Endothelial cell of umbilical vein (primary cell): ENCODE measurements around the gene PPM1D. TPM values are rescaled to one million over a fixed set of nuclear protein-coding genes. Genes with fewer than 3 reads are reported as not detected.

Experiments used
- BruUV-seq: library from RNA; stranded (reverse); fragments of 400-500 nt; replicated peaks from 2 replicates; lab custom pipeline; 2021; lab: Mats Ljungman, UMichigan
- CTCF ChIA-PET: fragments of 300-600, 350-600 bp; sonication (Branson Sonifier 250); formaldehyde crosslinking; loops from one replicate; lab custom pipeline; 2021; ENCODE audit warnings: antibody characterized with exemption, inconsistent platforms; lab: Charles Lee
- POLR2A ChIA-PET: fragments of 300-600, 350-600 bp; sonication (Branson Sonifier 250); formaldehyde crosslinking; loops from one replicate; lab custom pipeline; 2021; ENCODE audit warnings: antibody characterized with exemption, inconsistent platforms; lab: Charles Lee
- DNase-seq: peaks from one replicate; pipeline ENCODE4 v3.0.0-alpha.2; 2011; ENCODE audit warnings: low read depth, low spot score
- FAIRE-seq: peaks from 2 replicates; lab custom pipeline; 2011; peaks lifted over from hg19 to GRCh38; lab: Jason Lieb, UNC
- H2AFZ ChIP-seq: 2 replicates; pipeline ENCODE4 v1.6.0; 2012; ENCODE audit warnings: low read depth, low read length, control low read depth, inconsistent platforms
- H3K27ac ChIP-seq: 2 replicates; pipeline ENCODE4 v1.5.1; 2011; ENCODE audit warnings: low read depth, mild to moderate bottlenecking, control low read depth, low read length, moderate library complexity; ENCODE audit not compliant: insufficient read depth
- H3K27me3 ChIP-seq, 2 experiments: 2 replicates each; pipeline versions ENCODE4 v1.6.0 to v1.6.1; 2011; ENCODE audit warnings: low read length in 2 of 2, mixed read lengths in 1 of 2; ENCODE audit not compliant: control insufficient read depth in 2 of 2, insufficient read depth in 2 of 2
- H3K36me3 ChIP-seq, 2 experiments: 2 replicates in 1 of 2; 3 replicates in 1 of 2; pipeline ENCODE4 v1.5.1; 2011; ENCODE audit warnings: low read length in 2 of 2, mild to moderate bottlenecking in 1 of 2, moderate library complexity in 1 of 2; ENCODE audit not compliant: control insufficient read depth in 2 of 2, insufficient read depth in 2 of 2; ENCODE audit errors: extremely low read depth in 1 of 2
- H3K4me1 ChIP-seq: 3 replicates; pipeline ENCODE4 v1.5.1; 2011; ENCODE audit warnings: mild to moderate bottlenecking, low read length; ENCODE audit not compliant: control insufficient read depth, insufficient read depth; ENCODE audit errors: extremely low read depth
- H3K4me2 ChIP-seq: 2 replicates; pipeline ENCODE4 v1.6.1; 2011; ENCODE audit warnings: low read length, control low read depth, mixed read lengths; ENCODE audit not compliant: insufficient read depth
- H3K4me3 ChIP-seq, 3 experiments: fragments of 200-600 bp in 1 of 3; sonication (generic), shearing (Covaris generic) in 1 of 3; replicated peaks in 1 of 3; 2 replicates each; pipeline ENCODE4 v1.5.1; 2011 to 2016; ENCODE audit warnings: control low read depth in 3 of 3, low read length in 3 of 3, mild to moderate bottlenecking in 2 of 3, inconsistent platforms in 1 of 3, low read depth in 1 of 3, moderate library complexity in 1 of 3; ENCODE audit not compliant: insufficient read depth in 1 of 3
- H3K79me2 ChIP-seq: 2 replicates; pipeline ENCODE4 v1.6.0; 2012; ENCODE audit warnings: low read length, inconsistent platforms; ENCODE audit not compliant: control insufficient read depth, insufficient read depth
- H3K9ac ChIP-seq: replicated peaks from 2 replicates; pipeline ENCODE3; 2011; ENCODE audit warnings: low read length, control low read depth; ENCODE audit not compliant: insufficient read depth; ENCODE audit errors: extremely low read depth
- H3K9me1 ChIP-seq: replicated peaks from 3 replicates; pipeline ENCODE4 v1.6.0; 2011; ENCODE audit warnings: mild to moderate bottlenecking, low read length; ENCODE audit not compliant: control insufficient read depth, insufficient read depth; ENCODE audit errors: extremely low read depth
- H3K9me3 ChIP-seq: replicated peaks from 2 replicates; pipeline ENCODE4 v1.5.1; 2012; ENCODE audit warnings: low read length, inconsistent platforms; ENCODE audit not compliant: control insufficient read depth, insufficient read depth
- H4K20me1 ChIP-seq: replicated peaks from 2 replicates; pipeline ENCODE3; 2011; ENCODE audit warnings: mild to moderate bottlenecking, low read length; ENCODE audit not compliant: control insufficient read depth, insufficient read depth; ENCODE audit errors: extremely low read depth
- CTCF ChIP-seq, 2 donors: IDR thresholded peaks; 1 replicate in 1 of 2; 2 replicates in 1 of 2; pipeline ENCODE4 v1.5.1; 2011; ENCODE audit warnings: low read length in 2 of 2, mild to moderate bottlenecking in 2 of 2, moderate library complexity in 2 of 2, control low read depth in 1 of 2, inconsistent platforms in 1 of 2, low read depth in 1 of 2; ENCODE audit not compliant: insufficient read depth in 1 of 2; ENCODE audit errors: extremely low read depth in 1 of 2
- EZH2 ChIP-seq: IDR thresholded peaks from 2 replicates; pipeline ENCODE4 v1.6.1; 2012; ENCODE audit warnings: borderline replicate concordance, low read depth, mild to moderate bottlenecking, moderate library complexity, low read length, inconsistent platforms; ENCODE audit not compliant: severe bottlenecking
- FOS ChIP-seq: IDR thresholded peaks from 2 replicates; pipeline ENCODE4 v1.6.1; 2011; ENCODE audit warnings: mild to moderate bottlenecking, low read length, moderate library complexity, borderline replicate concordance; ENCODE audit not compliant: insufficient read depth
- GATA2 ChIP-seq: IDR thresholded peaks from 2 replicates; pipeline ENCODE4 v1.7.0; 2011; ENCODE audit warnings: low read depth, mild to moderate bottlenecking, moderate library complexity, mixed read lengths, low read length; ENCODE audit not compliant: insufficient read length, insufficient read depth
- JUN ChIP-seq: IDR thresholded peaks from 2 replicates; pipeline ENCODE4 v1.6.1; 2011; ENCODE audit warnings: borderline replicate concordance, low read depth; ENCODE audit not compliant: insufficient read length, insufficient read depth
- MAX ChIP-seq: IDR thresholded peaks from 2 replicates; pipeline ENCODE4 v1.6.1; 2011; ENCODE audit not compliant: insufficient read depth, insufficient read length
- MYC ChIP-seq: IDR thresholded peaks from one replicate; pipeline ENCODE4 v1.6.1; 2011; ENCODE audit warnings: mild to moderate bottlenecking, low read depth, low read length
- POLR2A ChIP-seq: IDR thresholded peaks from 2 replicates; pipeline ENCODE4 v1.6.1; 2012; ENCODE audit warnings: low read depth, mild to moderate bottlenecking, control low read depth, low read length
- POLR2AphosphoS5 ChIP-seq: IDR thresholded peaks from 2 replicates; pipeline ENCODE4 v1.6.1; 2012; ENCODE audit warnings: low read depth, mild to moderate bottlenecking, control low read depth, low read length, moderate library complexity; ENCODE audit not compliant: insufficient read depth
- dilution Hi-C: fragments of 300-500 bp; cut with MboI; formaldehyde crosslinking; loops from one replicate; pipeline ENCODE4 v1.15.0; 2019; ENCODE audit warnings: low sequenced_read_pairs; ENCODE audit not compliant: extremely low pct_ligation_motif_present
- intact Hi-C: fragments of 100-400 bp; cut with micrococcal nuclease; formaldehyde crosslinking; loops from one replicate; pipeline ENCODE4 v1.10.0; 2022
- polyA plus RNA-seq, 4 experiments: library from polyadenylated mRNA; depleted of rRNA in 3 of 4; stranded (reverse) in 3 of 4; unstranded in 1 of 4; fragments of >200 nt; gene quantifications; 2 replicates each; pipeline versions ENCODE4 v1.2.1 to v1.2.3, GENCODE V29; 2011 to 2012; ENCODE audit warnings: missing spikeins in 1 of 4
- total RNA-seq: library from RNA; stranded (reverse); gene quantifications from 2 replicates; pipeline ENCODE4 v1.2.3, GENCODE V29; 2021

Gene PPM1D
- total and polyA plus RNA-seq, 2 donors (not counting 3 experiments of a cell fraction or from before 2014, with no cell fraction given) = 7.9 to 19.0 TPM

GRCh38 chr17:60615840-60616239 lies 15.8 kb downstream of the PPM1D start:
- ChIA-PET CTCF (interaction anchor here (1.0 to 2.1 kb wide), 2 partner anchors 13 to 42 kb away, joined by 4 to 5 read pairs; no protein-coding TSS in a partner anchor), POLR2A (no interaction called here)
- no peaks in the 10 kb centered on the region for H3K27me3 ChIP-seq
- no TSS peak for BruUV-seq
- H3K4me3 ChIP-seq = no peak overlapping the region
- H3K9me3 ChIP-seq = no peaks in the 10 kb centered on the region
- H3K9me1 ChIP-seq = no peaks in the 10 kb centered on the region
- no peak for DNase-seq
- no peak overlapping the region for H2AFZ ChIP-seq
- no peak for TF ChIP-seq POLR2A
- TF ChIP-seq POLR2AphosphoS5 = no peak
- no peak for TF ChIP-seq JUN
- H3K4me2 ChIP-seq = no peak overlapping the region
- intact Hi-C loops = no loop called here
- H3K9ac ChIP-seq = no peak overlapping the region
- peaks cover 3% of the 10 kb centered on the region for H3K4me1 ChIP-seq
- no peaks in the 10 kb centered on the region for H3K36me3 ChIP-seq
- no peaks in the 10 kb centered on the region for H4K20me1 ChIP-seq
- peaks cover 91% of the 10 kb centered on the region for H3K79me2 ChIP-seq
- dilution Hi-C loops = no loop called here
- no peak for FAIRE-seq
- no peak overlapping the region for H3K27ac ChIP-seq

GRCh38 chr17:60618080-60618479 lies 18.1 kb downstream of the PPM1D start:
- H3K9me3 ChIP-seq = no peaks in the 10 kb centered on the region
- intact Hi-C loops (no loop called here), dilution Hi-C loops (no loop called here)
- peaks cover 3% of the 10 kb centered on the region for H3K4me1 ChIP-seq
- H3K79me2 ChIP-seq = peaks cover 84% of the 10 kb centered on the region
- H3K36me3 ChIP-seq = no peaks in the 10 kb centered on the region
- no peak for TF ChIP-seq MYC
- no peak for TF ChIP-seq GATA2
- no peak for TF ChIP-seq POLR2A
- no peak for TF ChIP-seq EZH2
- no peak for TF ChIP-seq JUN
- no peak for TF ChIP-seq CTCF (IDR thresholded peaks at IDR 0.05; ENCODE audit: extremely low read depth in 1 of 2, insufficient read depth in 1 of 2, low read depth in 1 of 2, low read length in 2 of 2)
- TF ChIP-seq POLR2AphosphoS5 = no peak
- TF ChIP-seq MAX = no peak
- no peak for TF ChIP-seq FOS
- no peak for FAIRE-seq
- ChIA-PET CTCF (interaction anchor here (1.3 kb wide), 1 partner anchor 17 kb away, joined by 4 read pairs; no protein-coding TSS in a partner anchor), POLR2A (no interaction called here)
- H3K27me3 ChIP-seq = no peaks in the 10 kb centered on the region
- no peaks in the 10 kb centered on the region for H3K9me1 ChIP-seq
- H4K20me1 ChIP-seq = peaks cover 4% of the 10 kb centered on the region
- DNase-seq = no peak
- H3K9ac ChIP-seq = no peak overlapping the region
- H2AFZ ChIP-seq = no peak overlapping the region
- no peak overlapping the region for H3K4me2 ChIP-seq
- no TSS peak for BruUV-seq
- no peak overlapping the region for H3K4me3 ChIP-seq
- no peak overlapping the region for H3K27ac ChIP-seq
